Measurements from ENCODE around the gene SARS2. TPM values are rescaled to one million over a fixed set of nuclear protein-coding genes. Genes with fewer than 3 reads are reported as not detected.

SARS2 gene
- total RNA-seq, 1 experiment from 2014 or later, result 57.4 TPM

DNA sequence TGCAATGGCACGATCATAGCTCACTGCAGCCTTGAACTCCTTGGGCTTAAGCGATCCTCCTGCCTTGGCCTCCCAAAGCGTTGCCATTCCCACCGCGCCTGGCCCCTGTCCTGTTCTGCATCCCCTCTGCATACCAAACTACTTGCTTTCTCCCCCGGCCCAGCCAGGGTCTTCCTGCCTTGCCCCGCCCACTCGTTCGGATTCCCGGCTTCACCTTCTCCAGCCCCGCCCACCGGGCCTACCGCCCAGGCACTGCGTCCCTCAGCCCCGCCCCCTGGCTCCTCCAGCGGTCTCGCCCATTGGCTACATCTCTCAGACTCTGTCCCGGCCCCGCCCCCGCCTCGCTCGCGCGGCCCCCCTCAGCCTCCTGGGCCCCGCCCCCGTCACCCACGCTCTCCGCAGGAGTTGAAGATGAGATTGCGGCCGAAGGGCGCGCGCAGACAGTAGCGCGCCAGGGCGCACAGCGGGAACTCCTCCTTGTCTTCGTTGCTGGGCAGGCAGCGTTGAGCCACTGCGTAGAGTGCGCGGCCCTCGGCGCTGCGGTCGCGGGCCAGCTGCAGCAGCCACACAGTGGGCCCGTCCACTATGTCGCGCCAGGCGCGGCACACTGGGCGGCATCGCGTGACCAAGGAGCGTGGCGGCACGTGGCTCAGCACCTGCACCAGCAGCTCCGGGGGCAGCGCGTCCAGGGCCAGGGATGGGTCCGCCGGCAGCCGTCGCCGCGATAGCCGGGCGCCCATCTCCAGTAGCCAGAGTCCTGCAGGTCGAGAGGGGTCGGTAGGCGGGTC lies 19.2 kb upstream of the SARS2 start:
- H3K4me3 Mint-ChIP-seq, result peak overlapping the region; percentile 65 to 82
- no peaks in the 10 kb centered on the region; a peak in 1 of 5 replicates for H3K9me3 Mint-ChIP-seq
- no CpG with 5 or more reads among the region's 72 CpGs for WGBS (ENCODE audit: extremely low coverage, insufficient read length, low lambda C conversion rate)
- 0 out of 2 replicates have a peak overlapping the region, but pooled peaks have one; percentile 7 for H3K14ac ChIP-seq (ENCODE audit: insufficient read depth, low read length)
- H2BK12ac ChIP-seq (ENCODE audit: insufficient read length, low read depth, low read length), result no peak overlapping the region
- DNase-seq, result peak; percentile 99
- no peak overlapping the region for H3K56ac ChIP-seq (ENCODE audit: insufficient read length, low read depth, low read length)
- H2BK20ac ChIP-seq (ENCODE audit: low read depth, low read length, poor library complexity, severe bottlenecking), result no peak overlapping the region
- no peak overlapping the region for H2AK5ac ChIP-seq (ENCODE audit: insufficient read length, low read length)
- peaks cover 9% of the 10 kb centered on the region for H3K27me3 Mint-ChIP-seq (ENCODE audit: low read depth)
- no peaks in the 10 kb centered on the region for H3K79me1 ChIP-seq (ENCODE audit: insufficient read depth, low read depth, low read length, poor library complexity, severe bottlenecking)
- H4K91ac ChIP-seq (ENCODE audit: insufficient read length, low read depth, low read length), result no peak overlapping the region
- no peak overlapping the region for H3K18ac ChIP-seq (ENCODE audit: insufficient read length, low read depth, low read length)
- H3K27ac Mint-ChIP-seq, result peak overlapping the region; percentile 47 to 79 (median 79); a peak in 3 of 7 replicates
- no peaks in the 10 kb centered on the region for H3K9me3 ChIP-seq (ENCODE audit: control insufficient read depth, low read depth, low read length)
- H3K4me2 ChIP-seq (ENCODE audit: insufficient read depth, insufficient read length, low read length), result peak overlapping the region; percentile 33
- peaks cover 6 to 35% (median 33%) of the 10 kb centered on the region in 3 experiments for H3K36me3 Mint-ChIP-seq (ENCODE audit: insufficient read depth in 1 of 3, low read depth in 3 of 3)
- H2BK120ac ChIP-seq (ENCODE audit: low read depth, low read length, poor library complexity, severe bottlenecking), result no peak overlapping the region
- H3K23me2 ChIP-seq (ENCODE audit: insufficient read length, low read depth, low read length, poor library complexity, severe bottlenecking), result no peaks in the 10 kb centered on the region
- H3K9ac ChIP-seq (ENCODE audit: extremely low read depth, insufficient read length, low read length), result no peak overlapping the region
- no peak overlapping the region for H2BK5ac ChIP-seq (ENCODE audit: insufficient read length, low read length)
- H3K4me1 Mint-ChIP-seq, result peaks cover 16% of the 10 kb centered on the region in 2 experiments
- H3K4me1 ChIP-seq (ENCODE audit: insufficient read depth, low read length), result no peaks in the 10 kb centered on the region; the same call in 1 of the 2 replicates
- TF ChIP-seq, protein P1, sequence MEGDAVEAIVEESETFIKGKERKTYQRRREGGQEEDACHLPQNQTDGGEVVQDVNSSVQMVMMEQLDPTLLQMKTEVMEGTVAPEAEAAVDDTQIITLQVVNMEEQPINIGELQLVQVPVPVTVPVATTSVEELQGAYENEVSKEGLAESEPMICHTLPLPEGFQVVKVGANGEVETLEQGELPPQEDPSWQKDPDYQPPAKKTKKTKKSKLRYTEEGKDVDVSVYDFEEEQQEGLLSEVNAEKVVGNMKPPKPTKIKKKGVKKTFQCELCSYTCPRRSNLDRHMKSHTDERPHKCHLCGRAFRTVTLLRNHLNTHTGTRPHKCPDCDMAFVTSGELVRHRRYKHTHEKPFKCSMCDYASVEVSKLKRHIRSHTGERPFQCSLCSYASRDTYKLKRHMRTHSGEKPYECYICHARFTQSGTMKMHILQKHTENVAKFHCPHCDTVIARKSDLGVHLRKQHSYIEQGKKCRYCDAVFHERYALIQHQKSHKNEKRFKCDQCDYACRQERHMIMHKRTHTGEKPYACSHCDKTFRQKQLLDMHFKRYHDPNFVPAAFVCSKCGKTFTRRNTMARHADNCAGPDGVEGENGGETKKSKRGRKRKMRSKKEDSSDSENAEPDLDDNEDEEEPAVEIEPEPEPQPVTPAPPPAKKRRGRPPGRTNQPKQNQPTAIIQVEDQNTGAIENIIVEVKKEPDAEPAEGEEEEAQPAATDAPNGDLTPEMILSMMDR (conservative IDR thresholded peaks at IDR 0.05), result no peak
- H4K20me1 ChIP-seq (ENCODE audit: control insufficient read depth, insufficient read depth, insufficient read length), result no peaks in the 10 kb centered on the region
- no peak overlapping the region for H2BK15ac ChIP-seq (ENCODE audit: low read depth, low read length)
- no peak overlapping the region for H3K27ac ChIP-seq (ENCODE audit: insufficient read length, low read depth, low read length)
- H3T11ph ChIP-seq (ENCODE audit: low read length), result no peak overlapping the region
- H3K23ac ChIP-seq (ENCODE audit: insufficient read length, low read depth, low read length), result no peak overlapping the region
- no peaks in the 10 kb centered on the region for H3K27me3 ChIP-seq (ENCODE audit: insufficient read depth, low read length)
- H4K5ac ChIP-seq (ENCODE audit: insufficient read length, low read depth, low read length), result no peak overlapping the region
- H3K79me2 ChIP-seq (ENCODE audit: insufficient read depth, low read length), result no peaks in the 10 kb centered on the region
- H2AFZ ChIP-seq (ENCODE audit: low read length), result no peak overlapping the region
- H3K4ac ChIP-seq (ENCODE audit: low read depth, low read length), result no peak overlapping the region
- H4K8ac ChIP-seq (replicated peaks; ENCODE audit: insufficient read length, low read depth, low read length), result no peak overlapping the region
